NCI-H2029 treated with DMSO at 0.1 percent for 48 hours (cell line): ENCODE results near the gene SEMA3E.
A peak's percentile ranks its signal among the peaks of the same experiment; 100 is the strongest.
"Not testable (repeated sequence)": the region's sequence is repeated elsewhere in the genome, so short reads cannot be mapped to it uniquely, and the experiment has no call there.

Source experiments
- DNase-seq: peaks from one replicate; lab custom pipeline; 2025; lab: John Stamatoyannopoulos, UW

The SEMA3E gene

DNA sequence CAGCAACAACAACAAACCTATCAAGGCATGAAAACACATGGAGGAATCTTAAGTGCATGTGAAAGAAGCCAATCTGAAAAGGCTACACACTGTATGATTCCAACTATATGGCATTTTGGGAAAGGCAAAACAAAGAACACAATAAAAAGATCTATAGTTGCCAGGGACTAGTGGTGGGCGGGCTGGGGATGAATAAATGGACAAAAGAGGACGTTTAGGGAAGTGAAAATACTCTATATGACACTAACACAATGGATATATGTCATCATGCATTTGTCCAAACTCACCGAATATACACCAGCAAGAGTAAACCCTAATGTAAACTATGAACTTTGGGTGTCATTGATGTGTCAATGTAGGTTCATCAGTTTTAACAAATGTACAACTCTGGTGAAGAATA is 89.1 kb downstream of the SEMA3E start:
- no peak for DNase-seq

DNA sequence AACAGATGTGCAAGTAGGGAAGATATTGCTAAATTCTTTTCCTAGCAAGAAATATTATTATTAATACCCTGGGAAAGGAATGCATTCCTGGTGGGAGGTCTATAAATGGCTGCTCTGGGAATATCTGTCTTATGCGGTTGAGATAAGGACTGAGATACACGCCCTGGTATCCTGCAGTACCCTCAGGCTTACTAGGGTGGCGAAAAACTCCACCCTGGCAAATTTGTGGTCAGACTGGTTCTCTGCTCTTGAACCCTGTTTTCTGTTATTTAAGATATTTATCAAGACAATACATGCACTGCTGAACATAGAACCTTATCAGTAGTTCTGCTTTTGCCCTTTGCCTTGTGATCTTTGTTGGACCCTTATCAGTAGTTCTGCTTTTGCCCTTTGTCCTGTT is 96.4 kb downstream of the SEMA3E start:
- DNase-seq: not testable (repeated sequence)

DNA sequence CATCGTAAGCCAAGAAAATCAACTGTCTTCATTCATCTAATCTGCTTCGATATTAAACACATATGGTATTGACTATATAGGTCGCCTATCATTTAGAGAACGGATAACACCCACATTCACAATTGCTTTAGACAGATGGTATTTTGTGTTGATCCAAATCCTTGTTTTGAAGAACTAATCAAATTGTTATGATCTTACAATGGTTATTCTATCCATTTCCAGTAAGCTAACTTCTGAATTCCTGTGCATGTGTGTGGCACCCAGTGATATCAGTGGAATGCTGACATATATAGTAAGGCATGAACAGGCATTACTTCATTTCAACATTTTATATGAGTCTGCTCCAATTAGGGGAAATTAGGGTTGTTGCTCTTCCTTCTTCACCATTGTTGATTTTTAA is 98.8 kb downstream of the SEMA3E start:
- no peak for DNase-seq

DNA sequence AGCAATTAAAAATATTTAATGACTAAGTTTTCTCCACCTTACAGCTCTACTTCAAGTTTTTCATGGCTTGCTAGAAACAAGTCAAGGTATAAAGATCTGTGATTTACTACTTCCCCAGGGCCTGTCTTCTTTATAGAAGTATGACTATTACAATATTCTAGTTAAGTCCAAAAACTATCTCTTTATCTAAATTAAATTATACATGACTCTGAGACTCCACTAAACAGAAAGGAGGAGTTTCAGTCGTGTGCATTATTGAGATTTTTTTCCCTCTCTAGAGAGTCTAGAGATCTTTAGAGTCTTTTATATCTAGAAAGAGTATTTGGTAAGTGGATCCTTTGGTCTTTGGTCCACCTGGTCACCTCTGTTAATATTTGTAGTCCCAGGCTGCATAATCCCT is 100.7 kb downstream of the SEMA3E start:
- DNase-seq: no peak

DNA sequence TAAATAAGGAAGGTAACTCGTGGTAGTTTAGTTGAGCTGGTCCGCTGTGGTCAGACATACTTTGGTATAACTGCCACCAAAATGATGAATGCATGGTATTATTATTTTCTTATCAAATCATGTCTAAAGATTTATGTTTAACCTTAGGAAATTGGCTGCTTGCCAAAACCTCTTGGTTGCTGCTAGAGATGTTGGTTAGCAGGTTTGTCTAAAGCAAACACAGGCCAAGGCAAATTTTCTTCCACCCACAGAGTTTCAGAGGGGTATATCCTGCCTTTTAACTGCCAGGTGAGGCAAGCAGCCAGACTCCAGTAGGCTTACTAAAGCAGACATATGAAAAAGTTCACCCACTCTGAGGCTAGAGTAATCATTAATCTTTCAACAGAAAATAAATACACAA is 101.4 kb downstream of the SEMA3E start:
- DNase-seq: peak; percentile 77

DNA sequence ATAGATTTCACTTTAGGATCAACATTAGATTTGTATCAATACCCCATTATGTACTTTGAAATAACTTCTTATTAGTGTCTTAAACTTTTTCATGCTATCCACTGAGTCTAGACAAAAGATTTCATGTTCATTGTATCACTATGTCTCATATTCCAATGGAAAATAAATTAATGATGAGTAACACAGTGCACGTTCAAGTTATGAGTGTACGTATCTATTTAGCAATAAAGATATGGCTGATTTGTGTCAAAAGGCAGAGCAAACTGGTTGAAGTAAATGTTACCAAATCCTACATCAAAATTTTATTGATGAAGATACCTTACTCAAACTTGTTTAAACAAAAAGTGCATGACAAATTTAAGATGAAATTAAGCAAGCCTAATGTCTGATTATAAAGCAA is 102.4 kb downstream of the SEMA3E start:
- DNase-seq: no peak

DNA sequence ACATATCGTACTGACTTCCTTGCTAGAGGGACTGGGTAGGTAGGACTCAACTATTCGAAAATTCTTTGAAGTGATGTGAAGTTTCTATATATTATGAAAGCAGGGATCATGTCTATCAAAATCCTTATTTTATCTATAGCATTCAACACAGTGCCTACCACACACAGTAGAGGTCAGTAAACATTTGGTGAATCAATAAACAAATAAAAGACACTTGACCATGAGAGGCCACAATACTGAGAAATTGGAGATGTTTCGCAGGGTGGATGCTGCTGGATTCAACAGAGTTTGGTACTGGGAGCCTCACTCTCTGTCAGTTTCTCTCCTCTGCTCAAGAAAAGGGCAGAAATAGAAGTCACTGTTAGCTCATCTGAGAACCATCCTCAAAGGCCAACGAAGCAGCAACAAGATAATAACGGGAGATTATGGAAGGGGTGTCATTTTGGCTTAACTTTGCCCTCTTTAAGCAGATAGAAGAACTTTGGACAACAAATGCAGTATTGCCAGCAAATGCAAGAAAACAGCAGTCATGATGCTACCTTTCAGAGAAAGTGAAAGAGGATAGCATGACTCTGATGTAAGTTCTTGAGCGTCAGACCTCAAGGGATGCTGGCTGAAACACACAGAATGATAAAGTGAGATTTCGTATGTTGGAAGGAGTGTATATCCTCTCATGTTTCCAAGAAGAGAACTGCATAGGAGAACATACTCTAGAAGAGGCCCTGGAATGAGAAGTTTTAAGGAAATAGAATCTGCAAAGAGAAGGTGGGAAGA is 107.6 kb downstream of the SEMA3E start:
- DNase-seq: peak; percentile 9

DNA sequence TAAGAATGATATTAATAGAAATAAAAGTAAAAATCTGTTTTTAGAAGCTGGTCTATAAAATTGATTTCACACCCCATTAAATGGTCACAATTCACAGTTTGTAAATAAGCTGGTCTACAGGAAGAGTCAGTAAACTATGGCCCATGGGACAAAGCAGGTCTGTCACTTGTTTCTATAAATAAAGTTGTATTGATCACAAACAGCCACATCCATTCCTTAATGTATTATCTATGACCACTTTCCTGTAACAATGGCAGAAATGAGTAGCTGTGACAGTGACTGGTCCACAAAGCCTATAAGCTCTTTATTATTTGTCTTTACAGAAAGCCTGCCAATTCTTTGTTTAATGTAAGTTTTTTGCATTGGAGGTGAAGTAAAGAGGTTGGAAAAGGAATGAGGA is 114.5 kb downstream of the SEMA3E start:
- DNase-seq: no peak

DNA sequence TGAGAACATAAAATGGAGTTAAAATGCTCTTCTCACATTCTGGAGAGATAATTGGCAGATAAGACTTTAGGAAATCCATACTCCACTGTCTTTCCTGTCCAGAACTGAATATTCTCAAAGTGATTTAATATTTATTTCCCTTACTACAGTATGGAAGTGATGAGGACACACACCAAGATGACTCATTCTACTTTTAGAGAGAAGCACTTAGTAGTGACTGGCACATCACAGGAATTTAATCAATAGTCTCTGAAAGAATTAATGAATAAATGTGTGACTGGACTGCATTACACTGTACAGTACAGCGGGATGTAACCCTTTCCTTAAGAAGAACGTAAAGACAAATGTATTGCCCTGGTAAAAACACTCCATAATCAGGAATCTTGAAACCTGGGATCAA is 116.7 kb downstream of the SEMA3E start:
- no peak for DNase-seq

DNA sequence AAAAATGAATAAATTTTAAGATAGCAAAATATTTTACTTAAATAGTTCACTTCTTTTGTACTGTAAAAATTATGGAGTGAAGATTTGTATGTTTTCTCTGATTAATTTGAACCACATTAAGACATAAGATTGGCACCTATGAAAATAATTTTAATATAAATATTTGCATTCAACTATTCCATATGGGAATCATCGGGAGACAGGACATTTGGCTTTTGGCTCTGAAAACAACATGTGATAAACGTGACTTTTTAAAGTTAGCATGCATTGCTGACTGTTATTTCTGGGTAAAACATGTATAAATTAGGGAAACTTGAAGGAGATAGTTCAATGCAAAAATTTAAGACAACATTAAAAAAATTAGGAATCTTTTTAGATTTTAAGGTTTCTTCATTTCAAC is 117.2 kb downstream of the SEMA3E start:
- no peak for DNase-seq

DNA sequence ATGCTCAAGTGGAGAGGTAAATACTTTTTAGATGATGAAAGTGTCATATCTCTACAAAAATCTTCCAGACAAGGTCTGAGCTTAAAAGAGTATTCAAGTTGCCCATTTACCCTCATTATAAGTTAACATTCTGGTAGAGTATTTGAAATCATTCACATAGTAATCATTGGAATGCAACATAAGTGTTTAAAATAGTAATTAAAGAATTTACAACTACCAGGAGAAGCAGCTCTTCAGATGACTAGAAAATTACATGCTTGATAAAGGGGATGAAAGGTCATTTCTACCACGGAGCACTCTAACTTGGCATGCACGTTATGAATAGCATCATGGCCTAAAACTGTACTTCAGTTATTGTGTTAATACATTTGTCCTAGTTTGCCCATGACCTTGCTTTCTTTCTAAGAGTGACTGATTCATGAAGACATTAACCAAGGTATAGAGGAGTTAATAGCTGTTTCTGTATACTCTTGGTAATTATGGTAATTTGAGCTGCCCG is 120.0 kb downstream of the SEMA3E start:
- no peak for DNase-seq

DNA sequence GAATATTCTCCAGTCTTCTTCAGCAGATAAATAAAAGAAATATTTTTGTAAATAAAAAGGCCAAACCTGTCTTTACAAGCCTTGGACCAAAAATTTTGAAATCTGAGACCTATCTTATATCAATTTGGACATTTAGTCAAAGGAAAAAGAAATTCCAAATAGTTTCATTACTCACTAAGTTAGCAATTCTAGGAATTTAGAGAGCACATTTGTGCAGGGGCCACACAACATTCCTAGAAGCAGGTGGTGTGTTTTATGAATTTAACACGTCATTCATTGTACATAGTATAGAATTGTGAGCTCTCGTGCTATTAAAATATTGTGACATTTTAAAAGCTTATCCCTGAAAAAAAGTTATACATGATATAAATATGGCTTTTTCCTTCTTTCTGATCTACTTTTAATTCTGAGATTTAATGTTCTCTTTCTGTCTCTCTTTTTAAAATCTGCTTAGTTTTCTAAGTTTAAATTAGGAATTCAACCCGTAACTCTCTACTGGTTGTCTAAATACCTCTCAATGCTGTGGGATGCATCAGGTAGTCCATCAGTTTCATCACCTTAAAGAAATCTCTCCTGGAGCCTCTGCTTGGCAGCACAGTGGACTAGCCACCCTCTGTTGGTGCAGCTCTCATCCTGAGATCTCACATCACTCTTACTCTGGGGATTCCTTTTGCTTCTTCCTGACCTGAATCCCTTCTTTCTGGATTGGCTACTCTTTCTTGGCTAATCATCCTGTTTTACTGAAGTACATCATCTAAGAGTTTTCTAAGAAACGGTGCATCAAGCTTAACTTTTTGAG is 124.5 kb downstream of the SEMA3E start:
- no peak for DNase-seq

DNA sequence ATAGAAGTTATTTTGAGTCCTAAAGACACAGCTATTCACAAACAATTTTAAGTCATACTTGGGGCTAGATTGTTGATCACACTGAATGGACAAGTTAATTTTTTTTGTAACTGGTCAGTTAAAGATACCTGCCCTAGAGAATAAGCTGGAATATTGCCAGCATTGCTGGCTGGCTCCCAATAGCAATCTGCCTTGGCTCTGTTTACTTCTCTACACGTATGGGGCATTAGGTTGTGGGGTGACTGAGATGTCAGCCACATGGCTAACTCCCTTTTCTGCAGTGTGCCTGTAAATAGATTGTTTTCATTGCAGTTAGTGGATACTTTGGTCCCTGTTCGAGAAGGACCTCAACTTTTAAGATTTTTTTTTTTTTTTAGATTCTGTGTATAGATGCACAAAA is 128.2 kb downstream of the SEMA3E start:
- DNase-seq: no peak

DNA sequence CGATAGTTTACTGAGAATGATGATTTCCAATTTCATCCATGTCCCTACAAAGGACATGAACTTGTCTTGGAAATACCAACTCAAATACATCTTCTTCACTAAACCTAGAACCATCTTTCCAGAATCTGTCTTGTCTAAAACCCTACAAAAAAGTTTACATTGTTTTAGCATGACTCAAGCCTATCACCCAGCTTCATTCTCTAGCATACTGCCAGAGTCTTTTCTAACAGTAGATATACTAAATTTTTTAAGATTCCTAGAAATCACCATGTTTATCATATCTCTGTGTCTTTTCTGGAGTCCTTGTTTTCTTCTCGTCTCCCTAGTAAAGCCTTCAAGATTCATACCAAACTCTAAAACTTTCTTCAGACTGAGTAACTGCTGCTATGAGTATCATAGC is 129.7 kb downstream of the SEMA3E start:
- DNase-seq: no peak

DNA sequence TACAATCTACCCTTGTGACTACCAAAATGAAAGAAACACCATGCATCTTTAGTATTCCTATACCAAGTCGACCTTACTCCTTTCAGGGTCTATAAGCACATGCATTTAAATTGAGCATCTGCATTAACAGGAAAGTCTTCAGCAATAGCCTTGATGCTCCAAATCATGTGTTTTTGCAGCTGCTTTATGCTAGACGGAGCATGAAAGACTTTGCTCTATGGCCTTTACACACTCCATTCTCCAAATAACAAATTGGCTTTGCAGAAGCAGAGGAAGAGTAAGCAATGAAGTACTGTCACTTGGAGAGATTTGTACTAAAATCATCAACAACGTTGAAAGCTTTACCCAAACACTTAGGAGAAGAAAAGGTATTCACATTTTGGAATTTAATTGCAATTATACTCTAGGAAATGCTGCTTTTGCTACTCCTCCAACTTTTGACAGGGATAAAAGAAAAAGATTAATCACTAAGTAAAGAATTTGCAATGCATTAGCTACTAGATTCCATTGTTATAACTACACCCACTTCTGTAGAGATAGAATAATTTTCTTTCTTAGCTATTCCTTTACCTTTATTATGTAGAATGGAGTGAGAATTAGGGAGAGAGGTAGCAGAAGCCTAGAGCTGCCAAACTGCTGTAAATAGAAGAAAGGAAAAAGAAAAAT is 131.8 kb downstream of the SEMA3E start:
- DNase-seq: no peak

DNA sequence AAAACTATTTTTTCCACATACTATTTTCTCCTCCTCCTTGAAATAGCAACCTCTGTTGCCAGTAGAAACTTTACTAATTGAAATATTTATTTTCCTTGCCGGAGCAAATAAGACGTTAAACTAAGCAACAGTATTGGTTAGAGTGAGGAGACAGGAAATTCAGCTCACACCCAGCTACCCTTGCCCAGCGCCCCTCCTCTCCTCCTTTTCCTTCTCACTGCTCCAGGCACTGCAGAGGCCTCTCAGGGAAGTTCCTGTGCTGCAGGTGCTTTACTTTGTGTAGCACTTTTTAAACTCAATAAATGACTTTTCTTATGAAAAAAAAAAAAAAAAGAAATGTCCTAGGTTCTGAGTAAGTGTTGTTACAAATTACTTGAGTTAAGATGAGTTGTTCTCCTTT is 134.0 kb downstream of the SEMA3E start:
- no peak for DNase-seq

DNA sequence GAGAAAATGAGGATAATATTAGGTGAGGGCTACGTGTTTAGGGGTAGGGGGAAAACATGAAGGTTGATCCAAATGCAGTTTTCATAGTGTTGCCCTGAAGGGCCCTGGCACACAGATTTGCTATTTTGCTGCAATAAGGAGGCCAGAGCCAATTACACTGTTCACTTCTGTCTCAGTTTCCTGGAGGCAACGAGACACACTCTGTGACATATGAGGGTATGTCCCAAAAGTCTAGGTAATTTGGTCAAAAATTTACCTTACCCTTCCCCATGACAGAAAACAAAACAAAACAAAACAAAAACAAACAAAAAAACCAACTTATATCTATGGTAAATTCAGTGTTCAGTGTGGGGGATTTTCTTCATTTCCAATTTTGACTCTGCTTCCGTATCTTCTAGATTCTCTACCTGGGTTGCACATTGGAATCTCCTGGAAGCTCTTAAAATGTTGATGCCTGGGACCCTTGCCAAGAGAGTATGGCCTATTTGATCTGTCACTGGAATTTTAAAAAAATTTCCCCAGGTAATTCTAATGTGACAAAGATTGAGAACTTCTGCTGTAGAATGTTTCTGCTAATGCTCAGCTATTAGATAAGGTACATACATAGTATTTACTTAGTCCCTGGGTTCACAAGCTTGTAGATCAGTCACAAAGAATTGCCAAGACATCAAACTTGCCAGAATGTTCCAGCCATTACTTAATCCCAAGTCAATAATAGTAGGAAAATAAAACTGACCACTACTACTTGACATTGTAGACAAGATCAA is 139.5 kb downstream of the SEMA3E start:
- no peak for DNase-seq

DNA sequence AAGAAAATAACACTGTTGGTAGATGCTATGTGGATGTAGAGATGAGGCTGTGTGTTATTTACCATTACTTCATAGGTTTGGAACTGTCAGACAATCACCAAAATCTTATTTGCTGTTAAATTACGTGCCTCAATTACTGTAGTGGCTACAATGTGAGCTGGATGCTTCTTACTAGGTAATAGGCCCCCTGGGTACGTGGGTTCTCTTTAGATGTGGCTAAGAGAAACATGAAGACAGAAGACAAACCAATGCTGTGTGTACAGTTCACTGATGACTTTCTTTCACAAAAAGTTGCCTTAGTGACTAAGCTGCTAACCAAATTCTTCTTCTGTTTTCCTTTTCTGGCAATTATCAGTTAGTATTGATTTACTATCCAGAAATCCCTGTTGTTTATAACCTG is 144.6 kb downstream of the SEMA3E start:
- no peak for DNase-seq

DNA sequence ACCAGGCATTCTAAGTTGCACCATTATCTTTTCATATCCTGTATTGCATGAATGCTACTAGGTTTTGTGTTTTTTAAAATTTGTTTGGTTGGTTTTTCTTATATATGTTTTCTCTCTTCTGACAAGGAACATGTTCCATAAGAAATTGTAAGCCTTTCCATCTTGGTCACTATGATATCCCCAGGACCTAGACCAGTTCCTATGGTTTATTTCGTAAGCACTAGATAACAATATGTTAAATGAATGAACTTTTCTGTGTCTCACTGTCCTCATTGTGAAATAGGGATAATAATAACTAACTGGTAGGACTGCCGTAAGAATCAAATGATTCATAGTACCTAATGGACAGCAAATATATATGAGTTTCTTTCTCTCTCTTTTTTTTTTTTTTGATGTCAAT is 146.3 kb downstream of the SEMA3E start:
- no peak for DNase-seq

DNA sequence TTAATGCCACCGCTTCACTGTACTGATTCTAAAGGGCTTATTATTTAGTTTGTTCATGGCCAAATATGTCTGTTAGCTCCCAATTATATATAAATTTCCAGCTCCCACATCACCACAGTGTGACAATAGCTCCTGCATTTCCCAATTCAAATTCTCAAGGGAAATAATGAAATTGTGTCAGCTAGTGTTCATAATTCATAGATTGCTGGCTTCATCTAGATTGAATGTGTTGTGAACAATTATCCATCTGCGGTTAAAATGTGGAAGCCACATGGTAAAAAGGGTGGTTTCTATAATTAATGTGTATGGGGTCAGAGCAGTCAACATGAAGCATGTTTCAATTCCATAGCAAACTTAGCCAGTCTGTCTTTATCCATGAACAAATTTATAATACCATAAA is 154.3 kb downstream of the SEMA3E start:
- DNase-seq: no peak

DNA sequence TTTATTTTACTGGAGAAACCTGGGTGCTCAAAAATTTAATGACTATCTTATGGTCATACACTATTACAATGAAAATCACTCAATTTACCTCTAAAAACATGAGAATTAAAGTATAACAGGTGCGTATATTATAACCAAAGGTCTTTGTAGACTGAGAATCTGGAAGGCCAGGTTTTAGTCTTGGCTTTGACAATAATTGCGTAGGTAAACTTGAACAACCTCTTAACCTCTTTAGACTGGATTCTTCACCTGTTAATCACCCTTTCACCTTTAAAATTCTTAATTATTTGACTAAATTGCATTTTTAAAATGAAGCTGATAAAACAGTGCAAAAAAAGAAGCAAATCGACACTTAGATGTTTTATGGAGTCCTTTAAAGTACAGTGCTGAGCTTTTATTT is 156.1 kb downstream of the SEMA3E start:
- no peak for DNase-seq

DNA sequence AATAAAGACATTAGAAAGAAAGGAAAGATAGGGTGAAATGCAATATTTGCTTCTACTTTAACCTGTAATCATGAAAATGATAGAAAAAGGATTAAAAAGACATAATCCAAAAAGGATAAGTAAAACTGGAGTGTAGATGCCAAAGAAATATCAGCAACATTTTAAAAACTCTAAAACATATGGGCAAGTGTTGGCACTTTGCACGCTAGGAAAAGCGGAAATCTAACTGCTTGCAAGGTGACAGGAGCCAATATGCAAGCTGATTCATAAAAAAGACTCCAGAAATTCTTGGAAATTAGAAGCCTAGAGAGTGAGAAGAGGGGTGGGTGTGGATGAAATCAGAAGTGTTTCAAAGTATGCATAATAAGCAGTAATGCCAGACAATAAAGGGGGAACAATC is 161.1 kb downstream of the SEMA3E start:
- no peak for DNase-seq
